A549 (cell line): ENCODE results near the gene PIK3R4. TPM values are rescaled to one million over a fixed set of nuclear protein-coding genes. Genes with fewer than 3 reads are reported as not detected.

Experiments
- ATAC-seq, 2 experiments: fragments of 200-7000 bp in 1 of 2; fragments of >200 bp in 1 of 2; cut with Nextera tagmentation in 1 of 2; cut with Tn5 transposase in 1 of 2; 3 replicates each; pipeline versions ENCODE4 v1.8.0 to v1.9.1; 2018 to 2020; ENCODE audit warnings: mild to moderate bottlenecking in 1 of 2, moderate library complexity in 1 of 2
- CTCF ChIA-PET: fragments of 300-600 bp; sonication (Branson Sonifier 250); formaldehyde crosslinking; extraction: SDS; loops from one replicate; lab custom pipeline; 2021; ENCODE audit warnings: antibody characterized with exemption, inconsistent platforms; lab: Yijun Ruan, JAX
- POLR2A ChIA-PET: fragments of 350-600 bp; formaldehyde crosslinking; extraction: SDS; loops from one replicate; lab custom pipeline; 2021; ENCODE audit warnings: antibody characterized with exemption, inconsistent platforms; lab: Yijun Ruan, JAX
- DNase-seq, 2 experiments: peaks; one replicate each; pipeline versions ENCODE4 v3.0.0 to v3.0.0-alpha.2; 2011 to 2016; ENCODE audit warnings: low read depth in 1 of 2, low spot score in 1 of 2
- FAIRE-seq: peaks from 2 replicates; lab custom pipeline; 2011; peaks lifted over from hg19 to GRCh38; lab: Jason Lieb, UNC
- H3K27ac ChIP-seq, 2 experiments: fragments of >200 bp; sonication (Bioruptor Twin); formaldehyde crosslinking; 3 replicates each; pipeline ENCODE4 v1.5.1; 2016 to 2017
- H3K4me1 ChIP-seq: fragments of >200 bp; sonication (Bioruptor Twin); formaldehyde crosslinking; 3 replicates; pipeline ENCODE4 v1.6.1; 2016
- H3K4me2 ChIP-seq: fragments of >200 bp; sonication (Bioruptor Twin); formaldehyde crosslinking; 3 replicates; pipeline ENCODE4 v1.6.1; 2016
- H3K4me3 ChIP-seq: fragments of >200 bp; sonication (Bioruptor Twin); formaldehyde crosslinking; 3 replicates; pipeline ENCODE4 v1.5.1; 2016
- H3K9me3 ChIP-seq: fragments of >200 bp; sonication (Bioruptor Twin); formaldehyde crosslinking; 3 replicates; pipeline ENCODE4 v1.6.1; 2016
- ATOH8 ChIP-seq: fragments of 250-450 bp; sonication (Bioruptor Pico); IDR thresholded peaks from 2 replicates; pipeline ENCODE4 v1.5.0; 2020; ENCODE audit warnings: low read depth, mild to moderate bottlenecking, moderate library complexity
- BHLHE40 ChIP-seq: IDR thresholded peaks from 2 replicates; pipeline ENCODE4 v1.6.1; 2012; ENCODE audit warnings: low read depth, low read length, inconsistent platforms
- CBX2 ChIP-seq: fragments of 200-600 bp; sonication (generic); IDR thresholded peaks from 2 replicates; pipeline ENCODE4 v1.6.1; 2016; ENCODE audit warnings: low read depth, mild to moderate bottlenecking, borderline replicate concordance
- CHD2 ChIP-seq: fragments of 150-350 bp; IDR thresholded peaks from 2 replicates; pipeline ENCODE4 v1.6.1; 2014; ENCODE audit warnings: low read length; ENCODE audit not compliant: partially characterized antibody
- CTCF ChIP-seq: fragments of >200 bp; sonication (Bioruptor Twin); formaldehyde crosslinking; IDR thresholded peaks from 3 replicates; pipeline ENCODE4 v1.5.1; 2016
- E2F6 ChIP-seq: IDR thresholded peaks from 2 replicates; pipeline ENCODE4 v1.6.1; 2012; ENCODE audit warnings: low read depth, borderline replicate concordance
- EHF ChIP-seq: fragments of 250-450 bp; sonication (Bioruptor Pico); IDR thresholded peaks from 2 replicates; pipeline ENCODE4 v1.5.0; 2020; ENCODE audit warnings: mild to moderate bottlenecking
- EHMT2 ChIP-seq: fragments of 200-600 bp; sonication (generic); IDR thresholded peaks from 2 replicates; pipeline ENCODE4 v1.6.1; 2016; ENCODE audit warnings: antibody characterized with exemption, low read depth, mild to moderate bottlenecking, moderate library complexity
- EP300 ChIP-seq, 2 experiments: fragments of >200 bp; sonication (Bioruptor Twin); formaldehyde crosslinking; IDR thresholded peaks; 2 replicates in 1 of 2; 3 replicates in 1 of 2; pipeline ENCODE4 v1.6.1; 2016 to 2017
- FOSL2 ChIP-seq, 2 experiments: fragments of 450-650 bp in 1 of 2; fragments of >200 bp in 1 of 2; sonication (Bioruptor Twin) in 1 of 2; formaldehyde crosslinking; IDR thresholded peaks; 2 replicates each; pipeline versions ENCODE4 v1.5.0 to v1.6.1; 2016 to 2020; ENCODE audit warnings: mild to moderate bottlenecking in 1 of 2, moderate library complexity in 1 of 2
- GATA3 ChIP-seq: IDR thresholded peaks from 2 replicates; pipeline ENCODE4 v1.6.1; 2012; ENCODE audit warnings: borderline replicate concordance
- HMGXB4 ChIP-seq: fragments of 250-450 bp; sonication (Bioruptor Pico); IDR thresholded peaks from 2 replicates; pipeline ENCODE4 v1.5.0; 2021; ENCODE audit warnings: mild to moderate bottlenecking, moderate library complexity, borderline replicate concordance
- HOXB13 ChIP-seq: fragments of 250-450 bp; sonication (Bioruptor Pico); IDR thresholded peaks from 2 replicates; pipeline ENCODE4 v1.5.0; 2020; ENCODE audit warnings: low read depth, mild to moderate bottlenecking, moderate library complexity
- HOXB5 ChIP-seq: fragments of 250-450 bp; sonication (Bioruptor Pico); IDR thresholded peaks from 2 replicates; pipeline ENCODE4 v1.5.0; 2020; ENCODE audit warnings: mild to moderate bottlenecking, moderate library complexity
- MAFK ChIP-seq: fragments of 450-650 bp; IDR thresholded peaks from 2 replicates; pipeline ENCODE4 v1.6.1; 2014; ENCODE audit not compliant: partially characterized antibody
- MAZ ChIP-seq: fragments of 150-350 bp; IDR thresholded peaks from 2 replicates; pipeline ENCODE4 v1.6.1; 2014; ENCODE audit warnings: antibody characterized with exemption, low read depth, low read length, borderline replicate concordance
- MYC ChIP-seq: IDR thresholded peaks from 2 replicates; pipeline ENCODE4 v1.6.1; 2012; ENCODE audit warnings: mild to moderate bottlenecking, inconsistent platforms, low read length, improper control_type of control experiment, borderline replicate concordance
- NPAS2 ChIP-seq: fragments of 250-450 bp; sonication (Bioruptor Pico); IDR thresholded peaks from 2 replicates; pipeline ENCODE4 v1.8.0; 2022; ENCODE audit warnings: mild to moderate bottlenecking, moderate library complexity, borderline replicate concordance
- PBX3 ChIP-seq: IDR thresholded peaks from 2 replicates; pipeline ENCODE4 v1.6.1; 2012
- RAD21 ChIP-seq, 2 experiments: fragments of >200 bp in 1 of 2; sonication (Bioruptor Twin) in 1 of 2; formaldehyde crosslinking in 1 of 2; IDR thresholded peaks in 1 of 2; conservative IDR thresholded peaks in 1 of 2; 2 replicates in 1 of 2; 3 replicates in 1 of 2; pipeline ENCODE4 v1.6.1; 2012 to 2018; ENCODE audit warnings: inconsistent platforms in 1 of 2
- RARB ChIP-seq: fragments of 250-450 bp; sonication (Bioruptor Pico); IDR thresholded peaks from 2 replicates; pipeline ENCODE4 v1.8.0; 2021; ENCODE audit warnings: mild to moderate bottlenecking, moderate library complexity
- RFX5 ChIP-seq: fragments of 450-650 bp; IDR thresholded peaks from 2 replicates; pipeline ENCODE4 v1.7.1; 2014; ENCODE audit warnings: antibody characterized with exemption, mild to moderate bottlenecking, moderate library complexity
- RNF2 ChIP-seq: fragments of 200-600 bp; sonication (generic); IDR thresholded peaks from 2 replicates; pipeline ENCODE4 v1.6.1; 2016; ENCODE audit warnings: low read depth, mild to moderate bottlenecking, antibody characterized with exemption, moderate library complexity, borderline replicate concordance
- SREBF2 ChIP-seq: fragments of 450-650 bp; IDR thresholded peaks from 2 replicates; pipeline ENCODE4 v1.6.1; 2014; ENCODE audit warnings: mild to moderate bottlenecking, moderate library complexity
- TP53 ChIP-seq: fragments of 250-450 bp; sonication (Bioruptor Pico); IDR thresholded peaks from 2 replicates; pipeline ENCODE4 v1.5.0; 2021; ENCODE audit warnings: mild to moderate bottlenecking, moderate library complexity
- WGBS: methylation state at CpG from one replicate; pipeline ENCODE4 v1.1.6; 2017; ENCODE audit errors: missing lambda C conversion rate; 5-methylcytosine and 5-hydroxymethylcytosine counted together
- polyA plus RNA-seq, 4 experiments: library from polyadenylated mRNA; depleted of rRNA in 3 of 4; stranded (reverse); fragments of >200 nt; fragmentation: RNase III in 1 of 4; extraction: RNeasy Plus Mini Kit Qiagen cat#74134 plus additional on column Dnase treatment in 1 of 4; gene quantifications; 2 replicates in 3 of 4; 3 replicates in 1 of 4; pipeline ENCODE4 v1.2.3, GENCODE V29; 2011 to 2017

PIK3R4 gene
- polyA plus RNA-seq, 2 of the 4 experiments (the other 2 are of a cell fraction) = 18.2 to 27.8 TPM

GRCh38 chr3:130758624-130759369, 12.2 kb upstream of the PIK3R4 start:
- Histone ChIP-seq H3K27ac (no peak overlapping the region), H3K9me3 (no peaks in the 10 kb centered on the region), H3K4me3 (no peak overlapping the region), H3K4me1 (0 out of 3 replicates have a peak, but pooled peaks cover 6% of the 10 kb centered on the region), H3K4me2 (no peak overlapping the region)
- FAIRE-seq (no peak), DNase-seq (no peak), ATAC-seq (no peak)
- 75% methylated on average over 7 of the region's 7 CpGs for WGBS
- POLR2A ChIA-PET = interaction anchor here (2.0 kb wide), 1 partner anchor 135 kb away, joined by 6 read pairs; the partner anchor contains the start of gene ATP2C1
- CTCF ChIA-PET = interaction anchor here (0.7 to 2.9 kb wide), 7 partner anchors 9 to 1590 kb away, joined by 3 to 15 read pairs (median 8); partner anchors contain the start of genes ATP2C1 and PIK3R4
- no peak for TF ChIP-seq ATOH8 (CRISPR knock-in tag)

GRCh38 chr3:130757611-130758150, 11.1 kb upstream of the PIK3R4 start:
- no peaks in the 10 kb centered on the region for H3K9me3 ChIP-seq
- no peak for TF ChIP-seq BHLHE40
- no peak for TF ChIP-seq CBX2
- TF ChIP-seq FOSL2 (IDR thresholded peaks at IDR 0.05) = no peak
- no peak for TF ChIP-seq FOSL2 (CRISPR knock-in tag; IDR thresholded peaks at IDR 0.05)
- no peak for TF ChIP-seq MAFK
- TF ChIP-seq HOXB13 (CRISPR knock-in tag) = no peak
- TF ChIP-seq RARB (CRISPR knock-in tag) = no peak
- no peak for TF ChIP-seq GATA3
- no peak for TF ChIP-seq PBX3
- no peak for TF ChIP-seq HOXB5 (CRISPR knock-in tag)
- TF ChIP-seq SREBF2 = no peak
- TF ChIP-seq HMGXB4 (CRISPR knock-in tag) = no peak
- TF ChIP-seq RFX5 = no peak
- TF ChIP-seq CHD2 = no peak
- TF ChIP-seq NPAS2 (CRISPR knock-in tag) = no peak
- ATAC-seq = no peak
- no peak overlapping the region for H3K4me2 ChIP-seq
- H3K4me1 ChIP-seq = 0 out of 3 replicates have a peak, but pooled peaks cover 6% of the 10 kb centered on the region
- ChIA-PET CTCF (interaction anchor here (0.9 to 1.6 kb wide), 2 partner anchors 135 to 136 kb away, joined by 4 to 8 read pairs; partner anchors contain the start of gene ATP2C1), POLR2A (interaction anchor here (1.0 to 2.0 kb wide), 2 partner anchors 136 kb away, joined by 3 to 6 read pairs; partner anchors contain the start of gene ATP2C1)
- FAIRE-seq = no peak
- no peak overlapping the region for H3K4me3 ChIP-seq
- DNase-seq = no peak
- H3K27ac ChIP-seq = no peak overlapping the region
- 41% methylated on average over 3 of the region's 3 CpGs for WGBS

- FAIRE-seq (no peak), ATAC-seq (no peak), DNase-seq (no peak)
- WGBS = 53% methylated on average over 5 of the region's 5 CpGs
- Histone ChIP-seq H3K4me2 (no peak overlapping the region), H3K4me1 (0 out of 3 replicates have a peak, but pooled peaks cover 3% of the 10 kb centered on the region), H3K4me3 (no peak overlapping the region), H3K9me3 (no peaks in the 10 kb centered on the region), H3K27ac (no peak overlapping the region)
- POLR2A ChIA-PET = no interaction called here
- CTCF ChIA-PET = interaction anchor here (2.0 kb wide), 1 partner anchor 138 kb away, joined by 9 read pairs; the partner anchor contains the start of gene ATP2C1
- TF ChIP-seq MAZ (no peak), EP300 (IDR thresholded peaks at IDR 0.05) (no peak), BHLHE40 (no peak), MYC (no peak), CTCF (no peak), E2F6 (no peak), TP53 (no peak), EHMT2 (no peak), EHF (CRISPR knock-in tag) (no peak), RAD21 (conservative IDR thresholded peaks at IDR 0.05 in 1 of 2, IDR thresholded peaks at IDR 0.05 in 1 of 2) (no peak), RNF2 (no peak)
These were observed 9.0 kb upstream of the PIK3R4 start for GRCh38 chr3:130755666-130756065.
